A673 (cell line): ENCODE results near the gene RHEB. TPM values are rescaled to one million over a fixed set of nuclear protein-coding genes. Genes with fewer than 3 reads are reported as not detected.

ENCODE experiments used
- BruUV-seq: library from RNA; stranded (reverse); fragments of 400-500 nt; replicated peaks from 2 replicates; lab custom pipeline; 2021; lab: Mats Ljungman, UMichigan
- CTCF ChIA-PET: fragments of 300-600 bp; sonication (Branson Sonifier 250); formaldehyde crosslinking; loops from one replicate; lab custom pipeline; 2022; ENCODE audit warnings: antibody characterized with exemption; lab: Charles Lee
- POLR2A ChIA-PET: fragments of 300-600 bp; sonication (Branson Sonifier 250); formaldehyde crosslinking; loops from one replicate; lab custom pipeline; 2022; ENCODE audit warnings: antibody characterized with exemption; ENCODE audit not compliant: low non-redundant PET; lab: Charles Lee
- DNase-seq: peaks from one replicate; pipeline ENCODE4 v3.0.0-alpha.2; 2015; ENCODE audit warnings: low spot score
- H3K27ac ChIP-seq: fragments of 200-600 bp; sonication (generic); 2 replicates; pipeline ENCODE4 v1.5.1; 2016; ENCODE audit warnings: mixed run types, low read depth, mild to moderate bottlenecking, mixed read lengths, antibody characterized with exemption, low read length; ENCODE audit not compliant: poor library complexity, severe bottlenecking
- H3K27me3 ChIP-seq: fragments of 200-600 bp; sonication (generic); replicated peaks from 2 replicates; pipeline ENCODE4 v1.6.1; 2017; ENCODE audit warnings: mixed run types, low read depth, mild to moderate bottlenecking, mixed read lengths, antibody characterized with exemption, low read length; ENCODE audit not compliant: insufficient read depth, poor library complexity
- H3K36me3 ChIP-seq: fragments of 200-600 bp; sonication (generic); 2 replicates; pipeline ENCODE4 v1.6.1; 2016; ENCODE audit warnings: mixed run types, mild to moderate bottlenecking, mixed read lengths, antibody characterized with exemption, low read length; ENCODE audit not compliant: insufficient read depth, poor library complexity, severe bottlenecking
- H3K4me1 ChIP-seq: fragments of 200-600 bp; sonication (generic); 2 replicates; pipeline ENCODE4 v1.6.1; 2017; ENCODE audit warnings: mixed run types, mild to moderate bottlenecking, mixed read lengths, antibody characterized with exemption, low read length; ENCODE audit not compliant: insufficient read depth, poor library complexity, severe bottlenecking
- H3K4me3 ChIP-seq: fragments of 200-600 bp; sonication (generic); 2 replicates; pipeline ENCODE4 v1.5.1; 2016; ENCODE audit warnings: low read depth, mixed run types, mild to moderate bottlenecking, mixed read lengths, low read length; ENCODE audit not compliant: poor library complexity, severe bottlenecking
- H3K9me3 ChIP-seq: fragments of 200-600 bp; sonication (generic); 2 replicates; pipeline ENCODE4 v1.6.1; 2016; ENCODE audit warnings: mixed run types, low read depth, mild to moderate bottlenecking, mixed read lengths, antibody characterized with exemption, low read length; ENCODE audit not compliant: poor library complexity, severe bottlenecking
- EZH2 ChIP-seq: fragments of 200-600 bp; sonication (generic); IDR thresholded peaks from 2 replicates; pipeline ENCODE4 v1.6.1; 2017; ENCODE audit warnings: borderline replicate concordance, low read depth, mild to moderate bottlenecking, mixed read lengths, antibody characterized with exemption, low read length; ENCODE audit not compliant: poor library complexity, severe bottlenecking
- intact Hi-C: fragments of 100-400 bp; cut with micrococcal nuclease; formaldehyde crosslinking; loops from one replicate; pipeline ENCODE4 v1.10.0; 2022; ENCODE audit not compliant: unreplicated experiment
- total RNA-seq: library from RNA; stranded (reverse); gene quantifications from 2 replicates; pipeline ENCODE4 v1.2.3, GENCODE V29; 2021
- TF ChIP-seq, protein P1 (sequence below): fragments of 300-800, 200-600 bp; sonication (generic); conservative IDR thresholded peaks from 2 replicates; pipeline ENCODE4 v1.5.1; 2017; ENCODE audit warnings: low read depth, mild to moderate bottlenecking, antibody characterized with exemption, low read length, moderate library complexity, mixed read lengths

The RHEB gene
- total RNA-seq, 1 experiment from 2014 or later: 136 TPM

DNA sequence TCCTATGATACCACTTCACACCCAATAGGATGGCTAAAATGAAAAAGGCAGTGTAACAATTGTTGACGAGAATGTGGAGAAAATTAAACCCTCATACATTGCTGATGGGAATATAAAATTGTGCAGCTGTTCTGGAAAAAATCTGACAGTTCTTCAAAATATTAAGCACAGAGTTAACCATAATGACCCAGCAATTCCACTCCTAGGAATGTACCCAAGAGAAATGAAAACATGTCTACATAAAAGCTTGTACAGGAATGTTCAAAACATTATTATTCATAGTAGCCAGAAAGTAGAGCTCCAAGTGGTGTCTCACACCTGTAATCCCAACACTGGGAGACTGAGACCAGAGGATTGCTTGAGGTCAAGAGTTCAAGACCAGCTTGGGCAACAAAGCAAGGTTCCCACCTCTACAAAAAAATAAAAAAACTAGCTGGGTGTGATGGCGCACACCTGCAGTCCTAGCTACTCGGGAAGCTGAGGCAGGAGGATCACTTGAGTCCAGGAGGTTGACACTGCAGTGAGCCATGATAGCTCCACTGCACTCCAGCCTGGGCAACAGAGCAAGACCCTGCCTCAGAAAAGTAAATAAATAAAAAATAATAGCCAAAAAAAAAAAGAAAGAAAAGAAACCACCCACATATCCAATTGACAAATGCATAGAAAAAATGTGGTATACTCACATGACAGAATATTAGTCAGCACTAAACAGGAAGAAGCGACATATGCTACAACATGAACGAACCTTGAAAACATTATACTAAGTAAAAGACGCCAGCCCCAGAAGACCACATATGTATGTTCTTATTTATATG lies 5.0 kb downstream of the RHEB start:
- TF ChIP-seq EZH2: no peak
- TF ChIP-seq, protein P1, sequence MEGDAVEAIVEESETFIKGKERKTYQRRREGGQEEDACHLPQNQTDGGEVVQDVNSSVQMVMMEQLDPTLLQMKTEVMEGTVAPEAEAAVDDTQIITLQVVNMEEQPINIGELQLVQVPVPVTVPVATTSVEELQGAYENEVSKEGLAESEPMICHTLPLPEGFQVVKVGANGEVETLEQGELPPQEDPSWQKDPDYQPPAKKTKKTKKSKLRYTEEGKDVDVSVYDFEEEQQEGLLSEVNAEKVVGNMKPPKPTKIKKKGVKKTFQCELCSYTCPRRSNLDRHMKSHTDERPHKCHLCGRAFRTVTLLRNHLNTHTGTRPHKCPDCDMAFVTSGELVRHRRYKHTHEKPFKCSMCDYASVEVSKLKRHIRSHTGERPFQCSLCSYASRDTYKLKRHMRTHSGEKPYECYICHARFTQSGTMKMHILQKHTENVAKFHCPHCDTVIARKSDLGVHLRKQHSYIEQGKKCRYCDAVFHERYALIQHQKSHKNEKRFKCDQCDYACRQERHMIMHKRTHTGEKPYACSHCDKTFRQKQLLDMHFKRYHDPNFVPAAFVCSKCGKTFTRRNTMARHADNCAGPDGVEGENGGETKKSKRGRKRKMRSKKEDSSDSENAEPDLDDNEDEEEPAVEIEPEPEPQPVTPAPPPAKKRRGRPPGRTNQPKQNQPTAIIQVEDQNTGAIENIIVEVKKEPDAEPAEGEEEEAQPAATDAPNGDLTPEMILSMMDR: no peak
- ChIA-PET CTCF (no interaction called here), POLR2A (interaction anchor here (0.6 kb wide), 1 partner anchor 143 kb away, joined by 3 read pairs; no protein-coding TSS in a partner anchor)
- Histone ChIP-seq H3K4me3 (no peak overlapping the region), H3K9me3 (no peaks in the 10 kb centered on the region), H3K27me3 (no peaks in the 10 kb centered on the region), H3K4me1 (peaks cover 9% of the 10 kb centered on the region), H3K27ac (no peak overlapping the region), H3K36me3 (no peaks in the 10 kb centered on the region)
- intact Hi-C loops: no loop called here
- no peak for DNase-seq
- no TSS peak for BruUV-seq

DNA sequence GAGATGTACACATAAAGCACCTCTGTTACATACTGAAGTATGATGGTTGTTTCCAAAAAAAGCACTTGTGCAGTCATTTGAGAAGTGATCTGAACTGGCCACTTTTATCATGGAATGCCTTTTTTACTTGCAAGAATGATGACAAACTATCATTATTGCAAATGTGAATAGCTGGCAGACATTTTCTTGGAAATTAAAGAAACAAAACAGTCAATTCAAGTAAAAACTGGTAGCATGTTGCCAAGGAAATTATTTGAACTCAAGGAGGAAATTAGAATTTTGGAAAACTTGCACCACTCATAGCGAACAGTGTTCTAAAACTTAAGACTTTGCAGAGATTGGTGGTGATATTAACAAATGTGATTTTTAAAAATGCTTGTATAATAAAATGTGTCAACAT lies 6.6 kb downstream of the RHEB start:
- Histone ChIP-seq H3K4me3 (no peak overlapping the region), H3K27me3 (no peaks in the 10 kb centered on the region), H3K4me1 (peaks cover 14% of the 10 kb centered on the region), H3K36me3 (no peaks in the 10 kb centered on the region), H3K9me3 (no peaks in the 10 kb centered on the region), H3K27ac (no peak overlapping the region)
- no peak for TF ChIP-seq EZH2
- TF ChIP-seq, protein P1: no peak
- POLR2A ChIA-PET: no interaction called here
- CTCF ChIA-PET: no interaction called here
- intact Hi-C loops: no loop called here
- no peak for DNase-seq
- BruUV-seq: no TSS peak

DNA sequence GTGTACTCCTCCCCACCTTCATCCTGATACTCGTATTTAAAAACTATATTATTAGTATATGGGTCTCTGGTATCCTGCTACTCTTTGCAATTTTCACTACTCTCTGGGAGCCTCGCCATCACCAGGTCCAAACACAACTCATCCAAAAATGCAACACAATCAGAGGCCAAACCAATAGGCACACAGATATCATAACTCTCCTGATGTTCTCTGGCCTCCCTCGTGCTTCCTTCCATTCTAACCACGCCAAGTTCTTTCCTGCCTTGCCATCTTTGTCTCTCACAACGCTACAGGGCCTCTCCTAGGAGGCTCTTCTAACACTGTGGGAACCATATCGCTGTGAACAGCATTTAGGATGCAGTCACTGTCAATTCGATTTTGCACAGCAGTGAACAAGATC lies 7.3 kb downstream of the RHEB start:
- no peak overlapping the region for H3K27ac ChIP-seq
- POLR2A ChIA-PET: no interaction called here
- no peaks in the 10 kb centered on the region for H3K36me3 ChIP-seq
- no peaks in the 10 kb centered on the region for H3K27me3 ChIP-seq
- no TSS peak for BruUV-seq
- DNase-seq: no peak
- no peak overlapping the region for H3K4me3 ChIP-seq
- intact Hi-C loops: no loop called here
- peaks cover 14% of the 10 kb centered on the region for H3K4me1 ChIP-seq
- CTCF ChIA-PET: no interaction called here
- no peaks in the 10 kb centered on the region for H3K9me3 ChIP-seq
- TF ChIP-seq EZH2: no peak
- TF ChIP-seq, protein P1: no peak
